ENCODE measurements around the gene RNF121.

The RNF121 gene

DNA sequence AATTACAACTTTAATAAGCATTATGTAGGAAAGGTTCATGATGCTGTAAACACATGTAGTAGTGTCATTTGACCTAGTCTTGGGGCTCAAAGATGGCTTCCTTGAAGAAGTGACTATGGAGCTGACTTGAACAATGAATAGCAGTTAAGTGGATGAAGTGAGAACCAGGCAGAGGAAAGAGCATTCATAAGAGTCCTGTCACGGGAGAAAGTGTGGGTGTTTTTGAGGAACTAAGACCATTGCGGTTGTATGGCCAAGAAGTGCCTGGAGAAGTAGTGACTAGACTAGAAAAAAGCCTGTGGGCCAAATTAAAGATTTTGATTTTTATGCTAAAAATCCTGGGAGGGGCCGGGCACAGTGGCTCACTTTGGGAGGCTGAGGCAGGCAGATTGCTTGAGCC, 62.6 kb downstream of the RNF121 start:
- peak; percentile 7 for DNase-seq

DNA sequence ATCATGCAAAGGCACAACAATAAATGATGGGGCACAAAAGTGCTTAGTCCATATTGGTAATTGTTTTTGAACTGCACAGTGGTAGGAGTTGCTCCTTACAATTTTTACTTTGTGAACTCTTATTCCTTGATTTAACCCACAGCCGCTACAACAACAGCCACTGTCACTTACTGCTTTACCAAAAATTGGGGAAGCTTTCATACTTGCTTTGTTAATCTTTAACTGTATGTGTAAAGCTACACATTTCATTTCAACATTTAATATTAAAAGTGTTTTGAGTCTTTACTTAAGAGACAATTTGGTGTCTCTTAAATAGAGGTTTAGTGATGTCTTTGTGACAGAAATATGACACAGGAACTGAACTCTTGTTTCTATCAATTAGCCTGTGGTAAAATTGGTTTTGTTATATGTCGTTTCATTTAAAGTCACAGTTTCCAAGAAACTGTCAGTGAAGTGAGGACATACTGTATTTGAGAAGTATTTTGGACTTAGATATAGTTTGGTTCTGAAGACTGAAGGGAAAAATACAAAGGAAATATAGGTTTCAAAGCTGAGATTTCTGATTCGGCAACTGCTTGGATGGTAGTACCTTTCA, 63.4 kb downstream of the RNF121 start:
- no peak for DNase-seq

DNA sequence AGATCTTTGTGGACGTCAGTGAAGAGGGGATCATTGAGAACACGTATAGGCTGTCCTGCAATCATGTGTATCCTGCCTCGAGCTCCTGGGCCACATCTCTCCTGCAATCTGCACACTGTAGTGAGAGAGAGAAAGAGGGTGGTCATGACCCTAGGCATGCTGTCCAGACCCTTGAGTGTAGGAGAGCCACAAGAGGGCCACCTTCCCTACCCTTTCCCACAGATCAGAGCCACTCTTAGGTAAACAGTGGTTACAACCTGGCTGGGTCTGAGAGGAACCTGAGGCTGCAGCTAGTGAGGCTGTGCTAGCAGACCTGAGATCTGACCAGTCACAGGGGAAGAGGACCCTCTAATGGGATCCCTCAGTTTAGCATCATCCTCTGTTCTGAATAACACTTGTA, 65.9 kb downstream of the RNF121 start:
- no peak for DNase-seq

DNA sequence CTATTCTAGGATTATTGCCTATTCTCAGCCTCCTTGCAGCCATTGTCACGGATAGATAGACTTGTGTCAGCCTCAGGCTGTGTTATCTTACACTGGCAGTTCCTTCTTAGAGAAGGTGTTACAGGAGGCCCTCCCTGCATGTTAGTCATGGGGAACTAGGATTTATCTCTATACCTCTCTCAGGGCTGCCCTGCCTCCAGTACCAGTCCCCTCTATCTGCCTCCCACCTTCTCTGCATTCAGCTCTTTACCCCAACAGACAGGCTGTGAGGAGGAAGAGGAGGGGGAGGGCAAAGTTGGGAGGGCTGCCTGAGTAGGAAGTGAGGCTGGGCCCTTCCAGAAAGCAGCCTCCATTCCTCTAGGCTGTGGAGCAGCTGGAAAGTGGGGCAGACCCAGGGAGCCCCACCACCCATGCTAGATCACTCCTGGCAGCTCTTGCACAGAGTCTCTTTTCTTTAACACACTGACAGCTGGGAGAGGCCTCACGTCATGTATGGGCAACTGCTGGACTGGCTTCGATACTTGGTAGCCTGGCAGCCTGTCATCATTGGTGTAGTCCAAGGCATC, 67.0 kb downstream of the RNF121 start:
- no peak for DNase-seq

DNA sequence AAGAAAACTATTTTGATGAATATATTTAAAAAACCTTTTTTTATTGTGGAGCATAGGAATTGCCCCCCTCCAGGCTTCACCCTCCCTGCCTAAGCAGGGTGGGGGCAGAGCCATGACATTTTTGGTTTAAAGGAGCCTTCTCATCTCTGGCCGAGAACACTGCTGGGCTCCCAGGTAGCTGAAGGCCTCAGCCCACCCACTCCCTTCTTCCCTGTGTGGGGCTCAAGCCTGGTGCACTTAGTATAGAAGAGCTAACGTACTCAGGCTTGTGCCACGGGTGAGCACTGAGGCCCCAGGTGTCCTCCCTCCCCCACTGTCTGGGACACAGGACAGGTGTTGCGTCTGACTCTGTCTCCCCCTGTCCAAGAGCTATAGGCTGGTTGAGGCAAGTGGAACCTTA, 67.7 kb downstream of the RNF121 start:
- no peak for DNase-seq

DNA sequence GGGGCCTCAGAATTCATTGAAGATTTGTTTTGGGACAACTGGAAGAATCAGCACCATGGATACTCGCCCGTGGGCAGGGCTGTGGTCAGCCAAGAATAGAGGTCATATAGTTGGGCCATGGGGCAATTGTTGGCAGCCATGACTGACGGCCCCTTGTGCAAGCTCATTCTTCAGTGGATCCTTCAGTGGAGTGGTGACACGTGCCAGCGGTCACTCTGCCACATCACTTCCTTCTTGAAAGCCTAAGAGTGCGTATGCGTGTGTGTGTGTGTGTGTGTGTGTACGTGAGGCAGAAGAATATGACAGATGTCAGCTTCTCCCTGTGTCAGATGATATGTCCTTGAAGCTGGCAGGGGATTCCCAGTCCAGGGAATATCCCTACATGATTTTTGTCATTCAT, 68.1 kb downstream of the RNF121 start:
- peak; percentile 26 for DNase-seq

DNA sequence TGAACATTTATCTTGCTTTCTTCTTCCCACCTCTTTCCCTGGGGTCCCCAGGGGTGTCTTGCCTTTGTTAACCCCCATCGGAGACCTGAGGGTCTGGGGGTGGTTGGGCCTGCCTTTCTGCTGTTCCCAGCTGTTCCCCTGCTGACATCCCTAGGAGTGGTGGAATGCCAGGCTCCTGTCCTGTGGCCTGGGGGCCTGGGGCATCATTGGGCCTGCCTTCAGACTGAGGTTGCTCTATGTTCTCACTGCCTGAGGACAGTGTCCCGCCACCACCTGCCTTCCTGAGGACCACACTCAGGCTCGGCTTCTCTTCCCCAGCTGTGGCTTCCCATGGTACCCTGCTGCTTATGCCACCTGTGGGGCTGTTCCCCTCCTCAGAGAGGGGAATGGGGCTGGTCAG, 68.7 kb downstream of the RNF121 start:
- DNase-seq: no peak

DNA sequence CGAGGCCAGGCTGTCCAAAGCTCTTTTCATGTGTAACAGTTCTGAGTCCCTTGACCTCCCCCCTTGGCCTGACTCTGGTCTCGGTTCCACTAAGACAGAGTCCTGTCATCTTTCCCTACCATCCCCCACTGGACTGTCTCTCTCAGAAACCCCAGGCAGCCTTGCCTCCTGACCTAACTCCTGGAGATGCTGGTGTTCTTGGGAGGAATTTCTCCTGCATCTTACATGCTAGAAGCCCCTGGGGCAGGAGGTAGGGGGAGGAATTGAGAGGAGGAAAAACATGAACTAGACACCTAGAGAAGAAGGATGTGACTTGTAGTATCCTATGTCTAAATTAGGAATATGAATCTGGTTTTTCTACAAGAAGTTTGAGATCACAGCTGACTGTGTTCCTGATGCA, 69.2 kb downstream of the RNF121 start:
- DNase-seq: no peak

DNA sequence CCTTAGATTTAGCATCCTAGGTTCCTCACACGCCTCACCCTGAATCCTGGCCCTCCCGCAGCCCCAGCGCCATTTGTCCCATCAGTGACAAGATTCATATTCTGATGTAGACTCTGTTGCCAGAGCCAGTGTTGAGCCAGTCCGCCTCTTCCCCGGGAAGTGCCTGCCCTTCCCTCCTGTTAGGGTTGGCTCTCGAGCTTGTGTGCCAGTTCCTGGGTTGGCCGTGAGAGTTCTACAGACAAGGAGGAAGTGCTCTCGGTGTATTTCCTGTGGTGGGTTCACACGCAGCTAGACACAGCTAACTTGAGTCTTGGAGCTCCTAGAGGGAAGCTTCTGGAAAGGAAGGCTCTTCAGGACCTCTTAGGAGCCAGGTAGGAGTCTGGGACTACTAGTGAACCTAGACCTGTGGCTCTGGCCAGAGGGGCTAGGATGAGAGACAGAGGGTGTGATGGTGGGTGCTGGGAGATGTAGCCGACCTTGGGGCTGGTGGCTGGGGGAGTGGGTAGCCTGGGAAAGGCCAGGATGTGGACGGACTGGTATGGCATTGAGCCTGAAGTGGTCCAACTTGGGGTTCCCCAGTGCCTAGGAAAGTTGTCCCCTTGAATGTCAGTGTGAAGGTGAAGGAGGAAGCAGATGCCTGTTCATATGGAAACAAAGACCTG, 69.9 kb downstream of the RNF121 start, which contains the start of gene IL18BP:
Gene IL18BP, plus strand, starts transcription at position 261 of the 662 bp plus-strand sequence. CDS start 1,076 bp downstream, outside the sequence.
- peak; percentile 51 for DNase-seq

DNA sequence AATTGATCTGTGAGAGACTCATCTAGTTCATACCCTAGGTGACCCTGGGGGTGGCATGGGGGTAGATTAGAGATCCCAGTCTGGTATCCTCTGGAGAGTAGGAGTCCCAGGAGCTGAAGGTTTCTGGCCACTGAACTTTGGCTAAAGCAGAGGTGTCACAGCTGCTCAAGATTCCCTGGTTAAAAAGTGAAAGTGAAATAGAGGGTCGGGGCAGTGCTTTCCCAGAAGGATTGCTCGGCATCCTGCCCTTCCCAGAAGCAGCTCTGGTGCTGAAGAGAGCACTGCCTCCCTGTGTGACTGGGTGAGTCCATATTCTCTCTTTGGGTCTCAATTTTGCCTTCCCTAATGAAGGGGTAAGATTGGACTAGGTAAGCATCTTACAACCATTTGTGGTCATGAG, 70.5 kb downstream of the RNF121 start:
- no peak for DNase-seq

DNA sequence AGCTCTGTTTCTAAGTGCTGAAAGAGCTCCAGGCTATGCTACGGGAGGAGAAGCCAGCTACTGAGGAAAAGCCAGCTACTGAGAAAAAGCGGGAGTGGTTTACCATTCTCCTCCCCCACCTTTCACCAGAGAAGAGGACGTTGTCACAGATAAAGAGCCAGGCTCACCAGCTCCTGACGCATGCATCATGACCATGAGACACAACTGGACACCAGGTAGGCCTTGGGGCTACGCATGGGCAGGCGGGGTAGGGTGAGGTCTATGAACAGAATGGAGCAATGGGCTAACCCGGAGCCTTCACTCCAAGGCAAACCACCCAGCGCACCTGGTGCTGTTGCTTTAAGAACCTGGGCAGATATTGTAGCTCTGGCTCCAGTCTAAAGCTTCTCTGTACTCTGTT, 71.0 kb downstream of the RNF121 start:
- DNase-seq: no peak

DNA sequence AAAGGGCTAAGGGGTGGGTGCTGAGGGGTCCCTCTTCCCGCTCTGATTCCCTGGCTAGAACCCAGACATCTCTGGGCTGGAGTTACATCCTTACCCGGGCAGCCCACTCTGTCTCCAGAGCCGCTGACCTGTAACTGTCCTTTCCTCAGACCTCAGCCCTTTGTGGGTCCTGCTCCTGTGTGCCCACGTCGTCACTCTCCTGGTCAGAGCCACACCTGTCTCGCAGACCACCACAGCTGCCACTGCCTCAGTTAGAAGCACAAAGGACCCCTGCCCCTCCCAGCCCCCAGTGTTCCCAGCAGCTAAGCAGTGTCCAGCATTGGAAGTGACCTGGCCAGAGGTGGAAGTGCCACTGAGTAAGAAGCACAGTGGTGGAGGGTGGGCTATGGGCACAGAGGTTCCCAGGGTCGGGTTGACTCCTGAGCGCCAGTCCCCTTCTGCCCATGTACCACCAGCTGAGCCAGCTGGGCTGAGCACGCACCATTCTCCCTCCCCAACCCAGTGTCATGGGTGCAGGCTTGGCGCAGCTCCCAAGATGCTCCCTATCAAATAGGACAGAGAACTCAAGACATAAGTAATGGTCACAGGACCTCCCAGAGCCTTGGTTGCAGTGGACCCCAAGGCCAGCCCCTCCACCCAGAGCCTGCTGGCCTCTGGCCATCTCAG, 71.5 kb downstream of the RNF121 start:
- no peak for DNase-seq

DNA sequence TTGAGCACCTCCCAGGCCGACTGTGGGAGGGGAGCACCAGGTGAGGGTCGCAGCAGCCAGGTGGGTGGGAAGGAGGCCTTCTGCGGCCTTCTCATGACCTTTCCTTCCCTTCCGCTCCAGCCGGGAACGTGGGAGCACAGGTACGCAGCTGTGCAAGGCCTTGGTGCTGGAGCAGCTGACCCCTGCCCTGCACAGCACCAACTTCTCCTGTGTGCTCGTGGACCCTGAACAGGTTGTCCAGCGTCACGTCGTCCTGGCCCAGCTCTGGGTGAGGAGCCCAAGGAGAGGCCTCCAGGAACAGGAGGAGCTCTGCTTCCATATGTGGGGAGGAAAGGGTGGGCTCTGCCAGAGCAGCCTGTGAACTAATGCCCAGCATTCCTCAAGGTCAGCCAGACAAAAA, 72.4 kb downstream of the RNF121 start:
- no peak for DNase-seq

DNA sequence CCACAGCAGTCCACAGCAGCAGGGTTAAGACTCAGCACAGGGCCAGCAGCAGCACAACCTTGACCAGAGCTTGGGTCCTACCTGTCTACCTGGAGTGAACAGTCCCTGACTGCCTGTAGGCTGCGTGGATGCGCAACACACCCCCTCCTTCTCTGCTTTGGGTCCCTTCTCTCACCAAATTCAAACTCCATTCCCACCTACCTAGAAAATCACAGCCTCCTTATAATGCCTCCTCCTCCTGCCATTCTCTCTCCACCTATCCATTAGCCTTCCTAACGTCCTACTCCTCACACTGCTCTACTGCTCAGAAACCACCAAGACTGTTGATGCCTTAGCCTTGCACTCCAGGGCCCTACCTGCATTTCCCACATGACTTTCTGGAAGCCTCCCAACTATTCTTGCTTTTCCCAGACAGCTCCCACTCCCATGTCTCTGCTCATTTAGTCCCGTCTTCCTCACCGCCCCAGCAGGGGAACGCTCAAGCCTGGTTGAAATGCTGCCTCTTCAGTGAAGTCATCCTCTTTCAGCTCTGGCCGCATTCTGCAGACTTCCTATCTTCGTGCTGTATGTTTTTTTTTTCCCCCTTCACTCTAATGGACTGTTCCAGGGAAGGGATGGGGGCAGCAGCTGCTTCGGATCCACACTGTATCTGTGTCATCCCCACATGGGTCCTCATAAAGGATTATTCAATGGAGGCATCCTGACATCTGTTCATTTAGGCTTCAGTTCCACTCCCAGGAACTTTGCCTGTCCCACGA, 73.2 kb downstream of the RNF121 start:
- DNase-seq: no peak

DNA sequence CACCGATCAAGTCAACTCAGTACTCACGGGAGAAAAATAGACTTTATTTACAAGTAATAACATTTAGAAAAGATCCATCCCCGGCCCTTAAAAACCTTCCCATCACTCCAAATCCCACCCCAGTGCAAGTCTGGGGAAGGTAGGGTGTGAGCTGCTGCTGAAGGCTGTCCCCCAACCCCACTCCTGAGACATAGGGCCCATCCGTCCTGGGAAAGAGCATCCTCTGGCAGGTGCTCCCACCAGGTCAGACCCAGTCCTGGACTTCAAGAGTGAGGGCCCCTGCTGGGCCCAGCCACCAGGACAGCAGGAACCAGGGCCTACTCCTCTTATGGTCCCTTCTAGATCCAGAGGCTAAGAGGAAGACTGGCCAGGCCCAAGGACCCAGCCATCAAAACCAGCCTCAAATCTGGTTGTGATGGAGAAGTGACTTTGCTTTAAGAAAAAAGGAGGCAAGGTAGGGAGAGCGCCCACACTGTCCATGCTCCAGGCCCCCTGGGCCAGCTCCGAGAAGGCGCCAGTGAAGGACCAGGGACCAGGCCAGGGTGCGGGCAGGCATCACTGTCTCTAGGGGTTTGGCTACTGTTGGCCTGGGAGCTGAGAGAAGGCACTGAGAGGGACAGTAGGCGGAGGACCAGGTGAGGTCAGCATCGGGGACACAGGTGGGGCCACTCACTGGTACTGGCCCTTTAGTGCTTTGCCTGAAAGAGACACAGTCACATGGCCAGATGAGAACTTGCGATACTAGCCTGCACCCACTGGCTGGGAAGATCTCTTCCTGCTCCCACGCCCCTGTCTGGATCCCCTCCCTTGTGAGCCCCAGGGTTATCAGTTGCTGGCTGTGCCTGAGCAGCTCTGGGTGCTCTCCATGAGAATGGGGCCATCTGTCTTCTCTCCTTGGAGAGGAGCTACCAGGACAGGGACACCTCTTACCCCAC, 74.3 kb downstream of the RNF121 start:
- no peak for DNase-seq

DNA sequence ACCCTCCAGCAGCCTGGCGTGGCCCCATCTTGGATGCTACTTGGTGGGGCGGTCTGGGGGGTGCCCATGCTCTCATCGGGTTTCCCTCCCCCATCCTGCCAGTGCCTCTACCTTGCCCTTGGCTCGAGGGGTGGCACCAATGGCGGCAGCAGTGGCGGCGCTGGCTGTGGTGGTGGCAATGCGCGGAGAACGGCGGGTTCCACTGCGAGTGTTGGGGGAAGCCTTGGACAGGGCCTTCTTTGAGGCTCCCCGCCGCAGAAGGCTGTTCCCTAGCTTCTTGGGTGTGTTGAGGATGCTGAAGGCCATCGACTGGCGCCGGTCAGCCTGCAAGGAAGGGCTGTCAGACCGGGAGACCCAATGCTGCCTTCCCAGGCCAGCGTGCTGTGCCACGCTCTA, 74.9 kb downstream of the RNF121 start:
- no peak for DNase-seq

DNA sequence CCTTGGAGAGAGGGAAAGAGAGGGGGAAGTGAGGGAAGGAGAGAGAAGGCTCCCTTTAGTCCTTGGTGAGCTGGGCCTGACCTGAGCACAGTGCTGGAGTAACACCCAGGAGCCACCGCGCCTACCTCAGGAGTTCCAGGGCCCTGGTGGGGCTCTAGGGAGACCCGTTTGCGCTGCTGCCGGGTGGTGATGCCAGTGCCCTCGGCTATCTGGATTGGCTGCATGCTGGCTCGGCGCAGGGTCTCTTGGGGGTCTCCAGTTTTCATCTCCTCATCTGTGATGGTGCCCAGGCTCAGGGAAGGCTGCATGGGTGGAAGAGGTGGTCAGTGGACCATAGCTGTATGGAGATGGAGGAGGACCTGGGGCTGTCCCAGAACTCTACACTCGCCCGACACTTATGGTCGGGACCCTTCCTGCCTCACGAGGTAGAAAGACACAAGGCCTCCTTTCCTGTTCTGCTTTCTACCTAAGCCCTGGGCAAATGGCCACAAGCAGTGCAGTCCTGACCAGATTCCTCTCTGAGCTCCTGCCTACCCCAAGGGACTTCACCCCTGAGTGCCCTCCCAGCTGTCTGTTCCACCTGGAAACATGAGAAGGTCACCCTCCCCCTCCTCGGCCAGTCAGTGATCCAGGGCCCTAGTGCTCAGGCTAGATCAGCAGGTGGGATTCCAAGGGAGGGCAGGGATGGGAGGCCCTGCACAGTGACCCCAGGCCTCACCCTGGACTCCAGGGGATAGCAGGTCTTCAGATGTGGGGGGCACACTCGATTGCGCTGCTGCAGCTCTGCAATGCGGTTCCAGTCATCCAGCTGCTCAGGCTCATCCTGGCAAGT, 75.9 kb downstream of the RNF121 start:
- DNase-seq: no peak

DNA sequence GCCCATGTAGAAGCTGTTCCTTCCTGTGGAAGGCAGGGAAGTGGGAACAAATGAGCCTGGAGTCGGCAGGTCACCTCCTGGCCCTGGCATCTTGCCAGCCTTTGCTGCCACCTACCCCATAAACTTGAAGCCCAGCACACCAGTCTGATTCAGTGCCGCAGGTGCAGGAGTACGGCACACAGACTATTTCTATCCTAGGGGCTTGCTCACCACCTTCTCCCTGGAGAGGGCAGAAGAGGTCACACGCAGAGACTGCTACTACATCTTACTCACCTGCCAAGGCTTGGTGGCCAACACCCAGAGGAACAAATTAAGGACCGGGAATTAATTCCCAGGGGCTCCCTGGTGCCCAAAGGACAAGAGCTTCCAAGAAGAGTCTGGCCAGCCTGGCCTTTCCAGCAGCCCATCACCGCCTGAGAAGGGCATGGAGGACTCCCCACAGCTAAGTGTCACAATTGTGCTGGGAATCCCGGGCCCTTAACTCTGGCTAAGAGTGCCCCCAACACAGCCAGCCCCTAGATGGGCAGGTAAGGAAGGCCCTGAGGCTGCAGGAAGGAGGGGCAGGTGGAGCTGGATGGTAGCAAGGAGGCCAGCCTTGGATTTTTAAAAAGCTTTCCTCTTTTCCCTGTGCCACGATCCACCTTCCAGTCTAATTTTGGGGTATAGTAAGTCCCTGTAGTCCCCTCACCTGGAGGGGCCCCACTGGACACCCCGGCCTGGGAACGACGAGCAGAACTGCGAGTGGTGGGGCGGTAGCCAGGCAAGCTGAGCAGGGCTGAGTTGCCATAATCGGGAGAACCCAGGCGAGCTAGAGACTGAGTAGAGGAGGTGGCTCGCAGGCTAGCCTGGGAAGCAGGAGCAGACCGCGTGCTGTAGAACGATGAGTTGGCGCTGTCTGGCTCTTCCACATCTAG, 76.8 kb downstream of the RNF121 start:
- no peak for DNase-seq

DNA sequence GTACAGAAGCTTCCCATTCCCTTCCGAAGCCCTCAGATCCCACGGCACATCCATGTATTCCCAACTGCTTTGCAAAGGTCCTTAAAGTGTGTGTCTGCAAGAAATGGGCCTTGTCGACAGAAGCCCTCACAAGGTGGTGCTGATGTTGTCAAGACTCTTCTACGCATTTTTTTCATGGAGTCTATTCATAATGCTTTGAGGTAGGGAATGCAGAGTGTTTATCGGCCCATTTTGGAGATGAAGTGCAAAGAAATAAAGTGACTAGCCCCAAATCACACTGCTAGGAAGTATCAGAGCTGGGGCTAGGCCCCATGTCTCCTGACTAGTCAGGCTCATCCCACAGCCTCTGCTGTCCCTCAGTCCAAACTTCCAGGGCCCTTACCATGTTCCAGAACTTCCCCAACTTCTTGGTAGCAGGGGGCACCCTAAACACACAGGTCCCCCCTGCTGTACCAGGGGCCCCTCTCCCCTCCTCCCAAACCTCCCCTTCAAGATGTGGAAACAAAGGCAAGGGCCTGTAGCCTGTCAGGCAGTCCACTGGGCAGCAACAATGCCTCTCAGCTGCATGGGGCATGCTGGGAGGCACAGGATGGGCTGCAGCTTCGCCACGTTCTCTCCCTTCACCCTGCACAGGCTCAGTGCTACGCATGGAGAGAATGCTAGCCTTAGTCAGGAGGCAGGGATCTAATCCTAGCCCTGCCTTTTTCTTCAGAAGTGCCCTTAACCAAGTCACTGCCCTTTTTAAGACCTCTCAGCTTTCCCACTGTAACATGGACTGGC, 77.7 kb downstream of the RNF121 start:
- no peak for DNase-seq

Data from CD4-positive, alpha-beta T cell treated with Interleukin-10 for 1 hour (primary cell).